NCI-H69 (cell line): ENCODE measurements around the gene SIAH1.
A peak's percentile ranks its signal among the peaks of the same experiment; 100 is the strongest.
"Not testable (repeated sequence)": the region's sequence is repeated elsewhere in the genome, so short reads cannot be mapped to it uniquely, and the experiment has no call there.

Experiments
- DNase-seq: peaks from one replicate; lab custom pipeline; 2025; lab: John Stamatoyannopoulos, UW

The SIAH1 gene

GRCh38 chr16:48366165-48367093 is 18.8 kb downstream of the SIAH1 start:
- peak; percentile 66 for DNase-seq

DNA sequence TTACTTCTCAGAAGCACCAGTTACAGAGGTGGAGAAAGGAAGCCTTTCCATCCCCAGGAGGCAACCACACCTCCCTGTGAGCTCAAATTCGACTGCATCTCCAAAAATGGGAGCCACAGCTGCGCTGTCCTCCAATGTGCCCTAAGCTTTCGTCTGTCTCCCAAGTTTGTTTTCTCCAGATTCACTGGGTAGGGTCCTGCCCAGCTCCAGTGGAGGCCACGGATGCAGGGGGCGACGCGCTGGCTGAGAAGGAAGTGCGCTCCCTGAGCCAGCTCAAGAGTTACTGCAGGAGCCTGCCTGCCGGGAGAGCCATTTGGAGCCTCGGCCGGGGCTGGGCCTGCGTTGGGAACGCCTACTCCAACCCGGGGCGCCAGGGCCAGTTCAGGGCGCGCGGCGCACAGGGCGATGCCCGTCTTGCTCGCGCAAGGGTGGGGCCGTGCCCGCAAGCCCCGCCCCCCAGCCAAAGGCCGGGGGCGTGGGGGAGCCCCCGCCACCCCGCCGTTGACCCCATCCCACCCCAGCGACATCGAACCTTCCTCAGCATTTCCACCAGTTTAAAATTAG is 19.5 kb downstream of the SIAH1 start:
- peak; percentile 89 for DNase-seq

DNA sequence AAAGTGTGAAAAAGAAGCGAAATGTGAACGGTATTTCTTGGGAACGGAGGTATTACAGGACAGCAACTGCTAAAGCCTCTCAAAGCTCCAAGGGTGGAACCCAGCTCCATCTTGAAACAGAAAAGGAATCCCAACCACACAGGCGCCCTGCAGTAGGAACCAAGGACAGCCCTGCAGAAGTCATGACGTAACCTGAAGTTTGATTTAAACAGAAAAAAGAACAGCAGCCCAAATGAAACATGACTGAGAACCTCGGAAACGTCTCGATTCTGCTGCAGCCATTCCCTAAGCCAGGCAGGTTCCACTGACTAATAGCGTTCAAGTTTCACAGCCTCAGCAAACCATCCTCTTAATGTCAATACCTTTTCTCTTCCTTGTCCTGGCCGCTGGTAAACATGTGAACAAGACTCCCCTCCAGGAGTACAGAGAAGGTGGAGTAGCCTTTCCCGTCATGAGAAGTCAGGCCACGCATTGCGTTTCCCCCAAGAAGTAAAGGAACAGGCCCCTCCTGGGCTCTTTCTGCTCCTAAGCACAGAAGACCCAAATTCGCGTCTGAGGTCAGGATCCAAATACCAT is 20.1 kb downstream of the SIAH1 start:
- no peak for DNase-seq

- no peak for DNase-seq
Measured at GRCh38 chr16:48361540-48362144, 23.6 kb downstream of the SIAH1 start.

DNA sequence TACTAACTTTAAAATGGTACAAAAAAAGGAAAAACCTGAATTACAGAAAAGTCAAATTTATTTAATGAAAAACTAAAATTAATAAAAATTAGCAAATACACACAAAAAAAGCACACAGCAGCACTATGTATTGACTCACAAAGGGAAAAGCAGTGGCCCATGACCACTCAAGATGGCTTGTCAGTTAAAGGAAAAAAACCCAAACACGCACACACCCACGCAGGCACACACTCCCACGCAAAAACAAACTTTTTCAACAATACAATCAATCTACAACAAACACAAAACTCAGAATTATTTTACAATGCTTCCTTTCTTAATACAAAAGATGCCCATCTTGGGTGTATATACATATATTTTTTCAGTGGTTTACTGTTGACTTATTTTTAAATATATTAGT is 24.2 kb downstream of the SIAH1 start:
- no peak for DNase-seq

- DNase-seq: no peak
Measured at GRCh38 chr16:48359983-48360382, 25.2 kb downstream of the SIAH1 start.

DNA sequence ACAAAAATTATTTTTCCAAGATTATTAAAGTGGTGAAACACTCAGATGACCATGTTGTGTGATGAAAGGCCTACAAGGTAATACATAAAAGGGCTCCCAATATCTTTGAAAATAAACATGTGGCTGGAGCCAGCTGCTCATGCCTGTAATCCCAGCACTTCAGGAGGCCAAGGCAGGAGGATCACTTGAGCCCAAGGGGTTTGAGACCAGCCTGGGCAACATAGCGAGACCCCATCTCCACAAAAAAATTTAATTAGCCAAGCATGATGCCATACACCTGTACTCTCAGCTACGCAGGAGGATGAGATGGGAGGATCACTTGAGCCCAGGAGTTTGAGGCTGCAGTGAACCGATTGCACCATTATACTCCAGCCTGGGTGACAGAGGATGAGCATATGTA is 26.8 kb downstream of the SIAH1 start:
- DNase-seq: no peak

- DNase-seq: no peak
Measured at GRCh38 chr16:48356633-48357376, 28.4 kb downstream of the SIAH1 start.

GRCh38 chr16:48354877-48355855 is 30.0 kb downstream of the SIAH1 start:
- no peak for DNase-seq

DNA sequence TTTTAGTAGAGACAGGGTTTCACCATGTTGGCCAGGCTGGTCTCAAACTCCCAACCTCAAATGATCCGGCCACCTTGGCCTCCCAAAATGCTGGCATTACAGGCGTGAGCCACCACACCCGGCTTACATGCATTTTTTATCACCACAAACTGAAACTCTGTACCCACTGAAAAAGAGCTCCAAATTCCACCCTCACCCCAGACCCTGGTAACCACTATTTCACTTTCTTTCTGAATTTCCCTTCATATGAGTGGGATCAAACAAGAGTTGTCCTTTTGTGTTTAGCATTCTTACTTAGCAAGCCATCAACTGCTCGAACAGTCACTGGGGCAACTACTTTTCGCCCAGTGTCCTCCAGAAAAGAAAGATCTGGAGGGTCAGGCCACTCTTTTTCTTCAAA is 30.8 kb downstream of the SIAH1 start:
- DNase-seq: not testable (repeated sequence)

GRCh38 chr16:48353565-48354163 is 31.5 kb downstream of the SIAH1 start:
- DNase-seq: peak; percentile 62

DNA sequence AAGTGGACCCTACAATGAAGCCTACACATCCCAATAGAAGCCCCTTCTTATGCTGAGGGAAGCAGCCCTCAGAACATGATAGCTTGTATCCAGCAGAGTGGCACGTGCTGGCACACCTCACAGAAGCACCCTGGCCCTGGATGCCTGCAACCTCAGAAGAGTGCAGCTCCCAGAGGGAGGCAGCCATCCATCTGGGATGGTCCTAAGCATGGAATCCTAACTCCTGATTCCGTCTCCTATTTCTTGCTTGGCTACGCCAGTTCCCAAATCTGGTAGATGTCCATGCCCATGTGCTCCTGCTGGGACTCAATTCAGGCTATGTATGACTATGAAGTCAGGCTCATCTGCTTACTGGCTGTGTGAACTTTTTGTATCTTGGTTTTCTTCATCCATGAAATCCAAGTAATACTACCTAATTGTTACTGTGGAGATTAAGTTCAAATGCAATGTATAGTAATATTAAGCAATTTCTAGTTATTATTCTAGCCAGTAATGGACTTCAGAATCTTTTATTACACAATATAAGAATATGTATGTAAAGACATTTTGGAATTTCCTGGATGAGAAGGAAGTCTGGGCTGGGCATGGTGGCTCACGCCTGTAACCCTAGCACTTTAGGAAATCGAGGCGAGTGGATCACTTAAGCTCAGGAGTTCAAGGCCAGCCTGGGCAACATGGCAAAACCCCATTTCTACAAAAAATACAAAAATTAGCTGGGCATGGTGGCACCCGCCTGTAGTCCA is 32.4 kb downstream of the SIAH1 start:
- DNase-seq: no peak

- no peak for DNase-seq
Measured at GRCh38 chr16:48350736-48351135, 34.5 kb downstream of the SIAH1 start.

DNA sequence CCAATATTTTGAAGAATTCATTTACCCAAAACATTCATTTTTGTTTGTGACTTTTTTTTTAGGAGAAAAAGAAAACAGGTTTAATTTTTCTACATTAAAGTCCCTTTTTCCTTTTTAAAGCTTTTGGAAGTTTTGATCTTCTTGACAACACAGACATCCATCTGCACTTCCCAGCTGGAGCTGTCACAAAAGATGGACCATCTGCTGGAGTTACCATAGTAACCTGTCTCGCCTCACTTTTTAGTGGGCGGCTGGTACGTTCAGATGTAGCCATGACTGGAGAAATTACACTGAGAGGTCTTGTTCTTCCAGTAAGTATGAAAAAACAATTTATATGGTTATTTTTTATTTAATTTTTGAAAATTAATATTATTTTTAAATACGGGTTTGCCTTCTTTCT is 37.2 kb downstream of the SIAH1 start:
- peak; percentile 52 for DNase-seq

- no peak for DNase-seq
Measured at GRCh38 chr16:48347191-48347865, 37.9 kb downstream of the SIAH1 start.

DNA sequence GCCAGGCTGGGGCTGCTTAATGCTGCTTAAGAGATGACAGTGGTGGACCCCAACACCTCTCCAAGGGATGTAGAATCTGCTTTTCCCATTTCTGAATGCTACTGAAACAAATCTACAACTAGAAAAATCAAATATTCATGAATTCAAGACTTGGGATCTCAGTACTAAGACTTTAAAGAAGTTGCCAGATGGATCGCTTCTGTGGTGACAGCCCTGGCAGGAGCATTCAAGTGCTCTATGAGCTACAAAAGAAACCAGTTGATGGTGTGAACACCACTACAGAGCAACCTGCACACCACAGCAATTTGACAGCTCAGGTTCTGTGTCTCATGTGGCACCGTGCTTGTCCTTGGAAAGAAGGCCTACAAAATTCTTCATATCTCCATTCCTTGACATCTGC is 42.6 kb downstream of the SIAH1 start:
- no peak for DNase-seq

- DNase-seq: no peak
Measured at GRCh38 chr16:48340054-48340453, 45.2 kb downstream of the SIAH1 start.

GRCh38 chr16:48335961-48336360 is 49.3 kb downstream of the SIAH1 start:
- DNase-seq: no peak

- no peak for DNase-seq
Measured at GRCh38 chr16:48334325-48334724, 50.9 kb downstream of the SIAH1 start.
